Spinal cord (tissue), 10 donors: ENCODE results near the gene KCTD1. TPM values are rescaled to one million over a fixed set of nuclear protein-coding genes. Genes with fewer than 3 reads are reported as not detected.

Source experiments
- DNase-seq, 6 donors: peaks; one replicate each; pipeline versions ENCODE4 v3.0.0 to v3.0.0-alpha.2; 2013 to 2015; ENCODE audit warnings: low spot score in 6 of 6, low read depth in 4 of 6
- H3K27ac ChIP-seq: one replicate; pipeline ENCODE4 v1.5.1; 2013; ENCODE audit warnings: low read depth, low read length, control low read depth
- H3K27me3 ChIP-seq: one replicate; pipeline ENCODE4 v1.6.1; 2013; ENCODE audit warnings: low read length; ENCODE audit not compliant: control insufficient read depth, insufficient read depth
- H3K36me3 ChIP-seq: one replicate; pipeline ENCODE4 v1.6.1; 2013; ENCODE audit warnings: low read length; ENCODE audit not compliant: control insufficient read depth, insufficient read depth
- H3K4me1 ChIP-seq: one replicate; pipeline ENCODE4 v1.6.1; 2013; ENCODE audit warnings: low read length; ENCODE audit not compliant: control insufficient read depth, insufficient read depth
- H3K4me3 ChIP-seq: one replicate; pipeline ENCODE4 v1.5.1; 2013; ENCODE audit warnings: low read depth, low read length, control low read depth
- H3K9me3 ChIP-seq: one replicate; pipeline ENCODE4 v1.6.1; 2013; ENCODE audit warnings: low read length; ENCODE audit not compliant: control insufficient read depth, insufficient read depth
- WGBS: methylation state at CpG from one replicate; pipeline ENCODE4 v1.1.5; 2013; ENCODE audit warnings: missing lambda C conversion rate; ENCODE audit not compliant: insufficient coverage; 5-methylcytosine and 5-hydroxymethylcytosine counted together
- polyA plus RNA-seq, 2 donors: library from polyadenylated mRNA; unstranded; fragments of 120-200 nt; gene quantifications; one replicate each; pipeline ENCODE4 v1.2.1, GENCODE V29; 2013; ENCODE audit not compliant: insufficient read length in 2 of 2
- total RNA-seq, 2 donors: library from RNA; depleted of rRNA in 1 of 2; stranded (reverse); fragments of 120-200 nt in 1 of 2; fragments of >200 nt in 1 of 2; gene quantifications; one replicate each; pipeline versions ENCODE4 v1.2.3 to v1.2.4, GENCODE V29; 2013 to 2014
- donor health status: healthy.

Gene KCTD1
- total and polyA plus RNA-seq, 4 donors: 23.0 to 46.7 (median 33.9) TPM

DNA sequence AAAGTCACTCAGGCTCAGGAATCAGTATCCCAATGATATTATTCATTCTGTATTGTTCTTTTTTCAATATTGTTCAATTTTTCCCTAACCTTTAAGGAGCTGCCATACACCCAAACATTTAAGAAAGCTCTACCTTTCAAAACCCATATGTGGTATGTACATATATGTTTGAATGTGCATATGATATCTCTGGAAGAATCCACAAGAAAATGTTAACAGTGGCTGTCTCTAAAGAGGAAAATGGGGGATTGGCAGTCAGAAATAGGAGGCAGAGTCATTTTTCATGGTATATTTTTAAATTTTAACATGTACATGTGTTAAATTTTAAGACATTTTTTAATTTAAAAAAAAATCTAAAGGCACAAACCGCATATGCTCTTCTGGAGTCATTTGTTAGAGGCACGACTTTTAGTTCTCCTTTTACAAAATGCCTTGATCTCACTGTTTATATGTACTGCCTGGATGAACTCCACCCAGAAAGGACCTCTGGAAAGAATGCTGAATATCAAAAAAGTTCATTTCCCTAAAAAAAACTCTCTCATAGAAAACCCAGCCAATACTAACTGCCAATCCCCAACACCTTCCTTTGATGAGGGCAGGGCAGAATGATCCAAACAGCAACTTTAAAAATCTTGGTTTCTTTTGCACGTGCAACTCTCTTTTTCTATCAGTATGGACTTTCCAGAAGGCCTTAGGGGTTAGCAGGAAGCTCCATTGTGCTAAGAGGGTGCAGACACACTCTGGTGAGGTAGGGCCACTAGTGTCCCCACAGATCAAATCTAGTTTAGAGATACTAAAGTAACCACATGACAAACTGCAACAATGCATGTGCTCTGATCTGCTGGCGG, 23.6 kb downstream of the KCTD1 start:
- WGBS: 71% methylated on average over 2 of the region's 4 CpGs
- H3K27me3 ChIP-seq: no peaks in the 10 kb centered on the region
- H3K4me3 ChIP-seq: no peak overlapping the region
- H3K27ac ChIP-seq: no peak overlapping the region
- no peaks in the 10 kb centered on the region for H3K9me3 ChIP-seq
- peaks cover 3% of the 10 kb centered on the region for H3K4me1 ChIP-seq
- H3K36me3 ChIP-seq: no peaks in the 10 kb centered on the region
- DNase-seq: no peak

DNA sequence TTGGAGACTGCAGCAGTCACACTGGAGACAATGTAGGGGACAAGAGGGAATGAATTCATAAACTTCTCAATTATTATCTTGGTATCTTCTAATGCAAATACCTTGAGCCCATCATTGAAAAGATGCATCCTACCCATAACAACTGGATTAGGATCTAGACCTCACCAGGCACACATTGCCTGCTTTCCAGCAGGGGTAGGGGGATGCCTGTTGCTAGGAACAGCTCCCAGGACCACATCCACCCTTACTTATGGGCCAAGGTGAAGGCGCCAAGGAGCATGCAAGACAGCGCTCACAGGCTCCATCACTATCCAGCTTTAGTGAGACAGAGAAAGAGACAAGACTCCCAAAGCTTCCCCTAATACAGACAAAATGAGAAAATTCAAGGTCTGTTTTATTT, 24.4 kb downstream of the KCTD1 start:
- no peak for DNase-seq
- H3K36me3 ChIP-seq: no peaks in the 10 kb centered on the region
- no peak overlapping the region for H3K27ac ChIP-seq
- no CpG with 5 or more reads among the region's 2 CpGs for WGBS
- H3K27me3 ChIP-seq: no peaks in the 10 kb centered on the region
- no peak overlapping the region for H3K4me3 ChIP-seq
- peaks cover 3% of the 10 kb centered on the region for H3K4me1 ChIP-seq
- H3K9me3 ChIP-seq: no peaks in the 10 kb centered on the region

DNA sequence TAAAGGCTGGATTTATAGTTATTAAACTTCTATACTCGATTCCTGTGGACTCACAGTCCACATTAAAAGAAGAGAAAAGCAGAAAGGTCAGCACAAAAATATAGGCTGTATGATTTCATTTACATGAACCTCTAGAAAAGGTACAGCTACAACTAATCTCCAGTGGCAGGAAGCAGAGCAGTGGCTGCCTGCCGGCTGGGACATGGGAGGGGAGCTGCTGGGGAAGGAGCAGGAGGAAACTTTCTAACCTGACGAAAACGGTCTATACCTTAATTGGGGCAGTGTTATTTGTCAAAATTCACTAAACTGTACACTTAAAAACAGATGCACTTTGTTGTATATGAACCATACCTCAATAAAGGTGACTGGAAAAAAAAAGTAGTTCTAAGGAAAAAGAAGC, 26.7 kb downstream of the KCTD1 start:
- H3K27ac ChIP-seq: no peak overlapping the region
- no peak for DNase-seq
- no peaks in the 10 kb centered on the region for H3K4me1 ChIP-seq
- whole genome bisulfite sequencing: 20% methylated on average over 1 of the region's 4 CpGs
- H3K36me3 ChIP-seq: no peaks in the 10 kb centered on the region
- no peak overlapping the region for H3K4me3 ChIP-seq
- no peaks in the 10 kb centered on the region for H3K9me3 ChIP-seq
- no peaks in the 10 kb centered on the region for H3K27me3 ChIP-seq

DNA sequence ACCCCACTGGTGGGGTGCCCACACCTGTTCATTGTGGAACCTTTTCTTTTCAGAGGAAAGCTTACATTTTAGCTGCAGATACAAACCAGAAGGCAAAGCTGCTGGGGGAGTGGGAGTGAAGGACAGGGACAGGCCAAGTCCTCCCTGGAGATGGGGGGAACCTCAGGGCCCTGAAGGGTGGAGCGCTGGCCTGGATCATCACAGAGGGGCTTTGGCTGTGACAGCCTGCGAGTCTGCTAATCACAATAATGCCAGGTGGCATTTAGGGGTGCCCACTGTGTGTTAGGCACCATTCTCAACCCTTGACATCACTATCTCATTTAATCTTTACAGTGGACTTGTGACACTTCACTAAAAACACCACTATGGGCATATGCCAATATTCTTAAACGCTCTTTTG, 27.4 kb downstream of the KCTD1 start:
- no peak for DNase-seq
- no peaks in the 10 kb centered on the region for H3K27me3 ChIP-seq
- no peaks in the 10 kb centered on the region for H3K36me3 ChIP-seq
- WGBS: 71% methylated on average over 3 of the region's 3 CpGs
- no peaks in the 10 kb centered on the region for H3K9me3 ChIP-seq
- no peaks in the 10 kb centered on the region for H3K4me1 ChIP-seq
- H3K27ac ChIP-seq: no peak overlapping the region
- no peak overlapping the region for H3K4me3 ChIP-seq

DNA sequence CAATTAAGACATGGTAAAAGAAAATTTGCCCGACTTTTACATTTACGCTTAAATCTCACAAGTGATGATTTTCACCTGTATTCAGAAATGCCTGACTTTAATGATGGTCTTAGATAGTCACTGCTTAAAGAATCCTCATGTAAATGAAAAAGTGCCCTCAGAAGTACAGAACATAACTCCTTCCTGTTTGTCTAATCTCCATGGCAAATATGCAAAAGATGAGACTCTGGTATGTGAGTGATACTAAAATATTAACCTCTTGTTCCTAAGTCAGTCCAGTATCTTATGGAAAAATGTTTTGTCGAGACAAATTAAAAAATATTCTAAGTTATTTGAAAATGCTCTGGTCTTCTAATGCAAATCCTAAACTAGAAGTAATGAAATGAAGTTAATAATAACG, 29.2 kb downstream of the KCTD1 start:
- Histone ChIP-seq H3K27me3 (no peaks in the 10 kb centered on the region), H3K4me1 (peaks cover 2% of the 10 kb centered on the region), H3K27ac (no peak overlapping the region), H3K9me3 (no peaks in the 10 kb centered on the region), H3K4me3 (no peak overlapping the region), H3K36me3 (no peaks in the 10 kb centered on the region)
- WGBS: no CpG with 5 or more reads among the region's 4 CpGs
- no peak for DNase-seq

DNA sequence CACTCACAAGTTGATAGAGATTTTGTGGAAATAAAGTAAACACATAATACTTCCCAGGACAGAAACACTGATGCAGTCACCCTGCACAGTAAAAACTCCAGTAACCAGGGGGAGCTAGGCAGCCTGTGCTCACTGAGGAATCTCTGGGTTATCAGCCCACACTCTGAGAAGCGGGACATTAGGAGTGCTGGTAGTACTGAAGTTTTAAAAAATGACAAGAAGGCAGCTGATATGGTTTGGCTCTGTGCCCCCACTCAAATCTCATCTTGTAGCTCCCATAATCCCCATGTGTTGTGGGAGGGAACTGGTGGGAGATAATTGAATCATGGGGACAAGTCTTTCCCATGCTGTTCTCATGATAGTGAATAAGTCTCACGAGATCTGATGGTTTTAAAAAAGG, 31.4 kb downstream of the KCTD1 start:
- no peak for DNase-seq
- Histone ChIP-seq H3K9me3 (no peaks in the 10 kb centered on the region), H3K27me3 (no peaks in the 10 kb centered on the region), H3K36me3 (no peaks in the 10 kb centered on the region), H3K4me1 (peaks cover 4% of the 10 kb centered on the region), H3K27ac (no peak overlapping the region), H3K4me3 (no peak overlapping the region)
- 100% methylated on average over 1 of the region's 2 CpGs for WGBS

DNA sequence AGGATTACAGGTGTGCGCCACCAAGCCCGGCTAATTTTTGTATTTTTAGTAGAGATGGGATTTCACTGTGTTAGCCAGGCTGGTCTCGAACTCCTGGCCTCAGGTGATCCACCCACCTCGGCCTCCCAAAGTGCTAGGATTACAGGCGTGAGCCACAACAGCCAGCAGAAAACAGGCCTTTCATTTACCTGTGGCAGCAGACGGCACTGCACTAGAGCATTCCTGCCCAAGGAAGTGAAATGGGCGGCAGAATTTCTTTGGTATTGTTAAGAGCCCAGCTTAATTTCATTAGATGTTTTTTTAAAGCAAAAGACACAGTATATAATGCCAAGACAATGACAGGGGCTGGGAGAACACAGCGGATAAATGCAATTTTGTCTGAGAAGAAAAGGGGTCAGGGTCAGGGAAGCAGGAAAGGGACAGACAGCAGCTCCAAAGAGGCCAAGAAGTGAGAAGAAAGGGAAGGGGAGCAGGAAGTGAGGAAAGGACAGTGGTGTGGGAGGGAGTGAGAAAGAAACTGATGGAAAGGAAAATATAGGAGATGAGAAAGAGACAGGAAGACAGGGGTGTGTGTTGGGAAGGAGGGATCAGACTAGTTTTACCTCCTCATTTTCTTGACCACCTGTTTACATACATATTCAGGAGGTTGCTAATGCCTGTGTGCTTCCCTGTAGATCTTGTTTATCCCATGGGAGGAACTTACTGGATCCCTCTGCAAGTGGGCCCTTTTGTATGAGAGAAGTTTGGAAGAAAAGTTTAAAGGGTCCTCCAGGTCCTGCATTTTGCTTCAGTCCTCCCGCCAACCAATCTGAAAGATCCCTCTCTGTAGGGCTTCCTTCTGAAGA, 32.5 kb downstream of the KCTD1 start:
- Histone ChIP-seq H3K27me3 (no peaks in the 10 kb centered on the region), H3K4me3 (no peak overlapping the region), H3K4me1 (peaks cover 7% of the 10 kb centered on the region), H3K36me3 (no peaks in the 10 kb centered on the region), H3K27ac (no peak overlapping the region), H3K9me3 (no peaks in the 10 kb centered on the region)
- DNase-seq: no peak
- WGBS: 68% methylated on average over 3 of the region's 9 CpGs

DNA sequence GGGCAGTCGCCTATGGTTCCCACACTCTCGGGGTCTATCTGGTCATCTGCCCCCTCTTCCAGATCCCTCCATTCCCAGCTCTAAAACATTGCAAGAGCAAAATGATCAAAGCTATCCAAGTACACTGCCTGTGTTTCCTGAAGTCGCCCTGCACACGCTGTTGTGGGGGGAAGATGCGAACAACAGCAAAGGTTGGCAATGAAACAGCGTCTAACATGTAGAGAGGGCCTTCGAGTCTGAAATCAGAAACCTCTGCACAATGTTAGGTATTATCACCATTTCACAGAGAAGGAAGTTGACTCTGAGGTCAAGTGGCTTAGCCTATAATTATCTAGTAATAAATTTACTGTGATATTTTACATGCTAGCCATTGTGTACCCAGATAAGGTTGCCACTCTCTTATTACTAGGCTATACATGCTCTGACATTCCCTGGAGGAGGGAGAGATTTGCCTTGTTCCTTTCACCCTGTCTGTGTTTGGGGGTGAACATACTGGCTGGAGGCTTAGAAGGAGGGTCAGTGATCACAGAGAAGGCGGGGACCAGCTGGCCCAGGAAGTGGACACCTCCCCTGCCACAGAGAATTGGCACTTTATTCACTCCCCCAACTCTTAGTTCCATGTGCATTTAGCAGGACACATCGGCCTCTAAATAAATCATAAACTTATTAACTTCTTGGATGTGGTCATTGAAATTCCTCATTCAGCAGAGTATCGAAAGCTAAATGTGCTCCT, 36.8 kb downstream of the KCTD1 start:
- Histone ChIP-seq H3K4me3 (no peak overlapping the region), H3K9me3 (no peaks in the 10 kb centered on the region), H3K27me3 (no peaks in the 10 kb centered on the region), H3K36me3 (no peaks in the 10 kb centered on the region), H3K27ac (no peak overlapping the region), H3K4me1 (peaks cover 7% of the 10 kb centered on the region)
- DNase-seq: no peak
- 60% methylated on average over 1 of the region's 10 CpGs for WGBS

DNA sequence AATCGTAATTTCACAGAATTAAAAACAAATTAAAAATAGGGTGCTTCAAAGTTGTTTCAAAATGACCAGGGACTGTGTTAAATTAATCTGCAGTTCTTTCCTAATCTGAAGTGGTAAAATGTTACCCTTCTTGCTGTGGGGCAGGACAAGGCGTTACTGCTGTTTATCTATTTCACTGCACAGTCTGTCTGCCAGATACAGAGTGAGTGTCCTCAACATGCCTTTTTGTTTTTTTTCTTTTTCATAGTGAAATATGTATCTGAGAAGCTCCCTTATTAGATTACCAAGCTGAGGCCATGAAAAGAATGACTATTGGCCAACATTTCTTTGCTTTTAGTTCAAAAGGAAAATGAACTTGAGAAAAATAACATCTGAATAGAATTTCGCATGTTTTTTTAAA, 38.0 kb downstream of the KCTD1 start:
- peak overlapping the region; percentile 35 for H3K27ac ChIP-seq
- H3K9me3 ChIP-seq: no peaks in the 10 kb centered on the region
- H3K4me3 ChIP-seq: no peak overlapping the region
- WGBS: no CpG with 5 or more reads among the region's 3 CpGs
- H3K4me1 ChIP-seq: peaks cover 7% of the 10 kb centered on the region
- H3K27me3 ChIP-seq: no peaks in the 10 kb centered on the region
- no peaks in the 10 kb centered on the region for H3K36me3 ChIP-seq
- no peak for DNase-seq
